IMR-90 (cell line): ENCODE results near the gene TTBK2. TPM values are rescaled to one million over a fixed set of nuclear protein-coding genes. Genes with fewer than 3 reads are reported as not detected.

Experiments used
- ATAC-seq: fragments of 200-7000 bp; cut with Tn5 transposase; 2 replicates; pipeline ENCODE4 v1.9.1; 2020; ENCODE audit warnings: low read depth, mild to moderate bottlenecking, moderate library complexity
- BruUV-seq: library from RNA; stranded (reverse); fragments of 400-500 nt; replicated peaks from 2 replicates; lab custom pipeline; 2021; lab: Mats Ljungman, UMichigan
- CTCF ChIA-PET: fragments of 300-600 bp; formaldehyde crosslinking; extraction: SDS; loops from one replicate; lab custom pipeline; 2021; ENCODE audit warnings: antibody characterized with exemption; lab: Yijun Ruan, JAX
- POLR2A ChIA-PET: fragments of 300-600 bp; sonication (Branson Sonifier 250); formaldehyde crosslinking; loops from one replicate; lab custom pipeline; 2022; ENCODE audit warnings: antibody characterized with exemption; ENCODE audit not compliant: unreplicated experiment; lab: Charles Lee
- DNase-seq: peaks from one replicate; pipeline ENCODE4 v3.0.0; 2013
- H2AFZ ChIP-seq: replicated peaks from 2 replicates; pipeline ENCODE3; 2013; ENCODE audit warnings: low read length, mild to moderate bottlenecking; ENCODE audit not compliant: poor library complexity
- H2AK5ac ChIP-seq: 2 replicates; pipeline ENCODE4 v1.6.1; 2013; ENCODE audit warnings: low read depth, low read length, inconsistent platforms
- H2AK9ac ChIP-seq: replicated peaks from 2 replicates; pipeline ENCODE3; 2013; ENCODE audit warnings: mild to moderate bottlenecking, low read depth, low read length, moderate library complexity; ENCODE audit not compliant: poor library complexity
- H2BK120ac ChIP-seq: 2 replicates; pipeline ENCODE4 v1.6.1; 2013; ENCODE audit warnings: low read depth, low read length, inconsistent platforms
- H2BK15ac ChIP-seq: 3 replicates; pipeline ENCODE4 v1.6.1; 2013; ENCODE audit warnings: low read depth, low read length, inconsistent platforms
- H2BK20ac ChIP-seq: 2 replicates; pipeline ENCODE4 v1.6.1; 2013; ENCODE audit warnings: low read depth, mild to moderate bottlenecking, inconsistent platforms, low read length, moderate library complexity
- H2BK5ac ChIP-seq: 2 replicates; pipeline ENCODE4 v1.6.1; 2013; ENCODE audit warnings: mild to moderate bottlenecking, low read depth, low read length, inconsistent platforms; ENCODE audit not compliant: poor library complexity, severe bottlenecking
- H3K14ac ChIP-seq: replicated peaks from 2 replicates; pipeline ENCODE4 v1.6.1; 2013; ENCODE audit warnings: low read depth, low read length, inconsistent platforms
- H3K18ac ChIP-seq: 2 replicates; pipeline ENCODE4 v1.6.1; 2013; ENCODE audit warnings: low read depth, low read length, control low read depth
- H3K23ac ChIP-seq: 2 replicates; pipeline ENCODE4 v1.6.1; 2013; ENCODE audit warnings: low read depth, low read length, inconsistent platforms
- H3K27ac ChIP-seq: 2 replicates; pipeline ENCODE4 v1.5.1; 2013; ENCODE audit warnings: mild to moderate bottlenecking, control low read depth, low read length; ENCODE audit not compliant: insufficient read depth
- H3K27me3 ChIP-seq: 2 replicates; pipeline ENCODE4 v1.6.1; 2013; ENCODE audit warnings: low read length; ENCODE audit not compliant: control insufficient read depth, insufficient read depth
- H3K36me3 ChIP-seq: 2 replicates; pipeline ENCODE4 v1.6.1; 2013; ENCODE audit warnings: low read length, mixed read lengths; ENCODE audit not compliant: control insufficient read depth, insufficient read depth
- H3K4ac ChIP-seq: 2 replicates; pipeline ENCODE4 v1.6.1; 2013; ENCODE audit warnings: low read depth, low read length, inconsistent platforms
- H3K4me1 ChIP-seq: 2 replicates; pipeline ENCODE4 v1.6.1; 2013; ENCODE audit warnings: low read length, mixed read lengths; ENCODE audit not compliant: control insufficient read depth, insufficient read depth
- H3K4me2 ChIP-seq: 2 replicates; pipeline ENCODE4 v1.6.1; 2013; ENCODE audit warnings: low read depth, mild to moderate bottlenecking, control low read depth, low read length, moderate library complexity
- H3K4me3 ChIP-seq: 2 replicates; pipeline ENCODE4 v1.5.1; 2013; ENCODE audit warnings: low read depth, mild to moderate bottlenecking, control low read depth, low read length, moderate library complexity; ENCODE audit not compliant: insufficient read depth
- H3K56ac ChIP-seq: 2 replicates; pipeline ENCODE4 v1.6.1; 2013; ENCODE audit warnings: low read length, inconsistent platforms; ENCODE audit not compliant: insufficient read depth; ENCODE audit errors: extremely low read depth
- H3K79me1 ChIP-seq, 2 experiments: 2 replicates each; pipeline ENCODE4 v1.6.1; 2013; ENCODE audit warnings: low read length in 2 of 2, inconsistent platforms in 1 of 2, low read depth in 1 of 2
- H3K9ac ChIP-seq: 2 replicates; pipeline ENCODE4 v1.6.1; 2013; ENCODE audit warnings: low read depth, low read length, control low read depth
- H3K9me1 ChIP-seq: 2 replicates; pipeline ENCODE4 v1.6.1; 2013; ENCODE audit warnings: low read length, inconsistent platforms; ENCODE audit not compliant: insufficient read depth
- H3K9me3 ChIP-seq: 2 replicates; pipeline ENCODE4 v1.6.1; 2013; ENCODE audit warnings: low read length; ENCODE audit not compliant: control insufficient read depth, insufficient read depth
- H4K20me1 ChIP-seq: 2 replicates; pipeline ENCODE4 v1.6.1; 2013; ENCODE audit warnings: low read length, inconsistent platforms; ENCODE audit not compliant: insufficient read depth
- H4K5ac ChIP-seq: 2 replicates; pipeline ENCODE4 v1.6.1; 2013; ENCODE audit warnings: mild to moderate bottlenecking, low read depth, low read length, control low read depth
- H4K8ac ChIP-seq, 2 experiments: 2 replicates each; pipeline ENCODE4 v1.6.1; 2013; ENCODE audit warnings: low read depth in 2 of 2, low read length in 2 of 2, control low read depth in 1 of 2, inconsistent platforms in 1 of 2
- H4K91ac ChIP-seq: 2 replicates; pipeline ENCODE4 v1.6.1; 2013; ENCODE audit warnings: low read depth, low read length, inconsistent platforms; ENCODE audit not compliant: insufficient read depth
- BHLHE40 ChIP-seq: fragments of 150-350 bp; IDR thresholded peaks from 2 replicates; pipeline ENCODE4 v1.6.1; 2016; ENCODE audit warnings: mild to moderate bottlenecking, low read depth, low read length
- CEBPB ChIP-seq: IDR thresholded peaks from 2 replicates; pipeline ENCODE4 v1.6.1; 2012; ENCODE audit warnings: low read depth, low read length, improper control_type of control experiment
- CHD1 ChIP-seq: IDR thresholded peaks from 2 replicates; pipeline ENCODE4 v1.6.1; 2012; ENCODE audit warnings: low read depth, low read length, improper control_type of control experiment
- FOS ChIP-seq: fragments of 150-350 bp; IDR thresholded peaks from 2 replicates; pipeline ENCODE4 v1.6.1; 2016; ENCODE audit warnings: low read depth, low read length
- MAFK ChIP-seq: IDR thresholded peaks from 2 replicates; pipeline ENCODE4 v1.6.1; 2012; ENCODE audit warnings: low read depth, low read length, improper control_type of control experiment
- MAZ ChIP-seq: IDR thresholded peaks from 2 replicates; pipeline ENCODE4 v1.6.1; 2012; ENCODE audit warnings: low read depth, mild to moderate bottlenecking, low read length, improper control_type of control experiment, moderate library complexity, borderline replicate concordance
- MXI1 ChIP-seq: IDR thresholded peaks from 2 replicates; pipeline ENCODE4 v1.6.1; 2012; ENCODE audit warnings: low read depth, mild to moderate bottlenecking, low read length, moderate library complexity, borderline replicate concordance
- NFE2L2 ChIP-seq: fragments of 150-350 bp; IDR thresholded peaks from 2 replicates; pipeline ENCODE4 v1.6.1; 2016; ENCODE audit warnings: low read depth, mild to moderate bottlenecking, low read length
- RCOR1 ChIP-seq: IDR thresholded peaks from 2 replicates; pipeline ENCODE4 v1.6.1; 2012; ENCODE audit warnings: mild to moderate bottlenecking, low read length, improper control_type of control experiment; ENCODE audit not compliant: insufficient replicate concordance
- WGBS, 2 experiments: methylation state at CpG; one replicate each; pipeline versions ENCODE4 v1.1.5 to v1.1.7; 2013; ENCODE audit warnings: missing lambda C conversion rate in 2 of 2; ENCODE audit not compliant: insufficient read length in 1 of 2; ENCODE audit errors: extremely low coverage in 2 of 2; 5-methylcytosine and 5-hydroxymethylcytosine counted together
- dilution Hi-C: fragments of 300-500 bp; cut with HindIII; formaldehyde crosslinking; loops from one replicate; pipeline ENCODE4 v1.14.3; 2018; ENCODE audit warnings: low sequenced_read_pairs; ENCODE audit not compliant: unreplicated experiment
- in situ Hi-C: fragments of 300-500 bp; cut with MboI; formaldehyde crosslinking; loops from 3 replicates; pipeline ENCODE4 v1.14.3; 2019; ENCODE audit warnings: low sequenced_read_pairs, inconsistent platforms, mixed read lengths
- intact Hi-C: fragments of 100-400 bp; cut with micrococcal nuclease; formaldehyde crosslinking; loops from 2 replicates; pipeline ENCODE4 v1.10.0; 2022
- polyA plus RNA-seq, 3 experiments: library from polyadenylated mRNA; depleted of rRNA; stranded (reverse); fragments of >200 nt; gene quantifications; 2 replicates each; pipeline ENCODE4 v1.2.3, GENCODE V29; 2012; ENCODE audit warnings: low replicate concordance in 1 of 3
- total RNA-seq: library from RNA; depleted of rRNA; stranded (reverse); fragments of >200 nt; gene quantifications from 2 replicates; pipeline ENCODE4 v1.2.3, GENCODE V29; 2012
- TF ChIP-seq, protein P1 (sequence below): fragments of 150-350 bp; IDR thresholded peaks from 2 replicates; pipeline ENCODE4 v1.6.1; 2016; ENCODE audit warnings: low read depth, mild to moderate bottlenecking, low read length, moderate library complexity, borderline replicate concordance
- TF ChIP-seq, protein P2 (sequence below): conservative IDR thresholded peaks from 2 replicates; pipeline ENCODE4 v1.5.1; 2012; ENCODE audit warnings: mild to moderate bottlenecking, low read depth, low read length, improper control_type of control experiment
- TF ChIP-seq, protein P3 (sequence below): fragments of 150-350 bp; IDR thresholded peaks from 2 replicates; pipeline ENCODE4 v1.6.1; 2017; ENCODE audit warnings: mild to moderate bottlenecking, antibody characterized with exemption, low read length, low read depth

TTBK2 gene
- total and polyA plus RNA-seq, 2 of the 4 experiments (the other 2 are of a cell fraction) = 2.4 to 3.2 TPM

DNA sequence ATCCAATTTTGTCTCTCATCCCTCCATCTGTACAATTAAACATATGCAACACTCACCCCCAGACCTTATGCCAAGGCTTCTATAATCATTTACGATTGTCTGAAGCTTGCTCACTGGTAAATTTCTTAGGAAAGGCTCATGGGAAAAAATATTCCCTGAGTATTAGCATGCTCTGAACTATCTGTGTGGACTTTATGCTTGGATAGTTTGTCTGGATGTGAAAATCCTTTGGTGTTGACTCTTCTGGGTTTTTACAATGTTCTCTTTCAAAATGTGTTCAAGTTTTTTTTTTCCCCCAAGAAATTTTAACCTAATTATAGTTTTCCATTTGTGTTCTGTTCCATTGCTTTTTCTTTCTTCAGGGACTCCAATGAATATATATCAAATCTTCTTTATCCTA lies 19.9 kb upstream of the TTBK2 start:
- Histone ChIP-seq H2AK5ac (no peak overlapping the region), H3K9ac (no peak overlapping the region), H3K4ac (no peak overlapping the region), H2BK15ac (no peak overlapping the region), H3K4me3 (no peak overlapping the region), H2BK120ac (no peak overlapping the region), H2BK20ac (no peak overlapping the region), H3K56ac (no peak overlapping the region), H3K27ac (no peak overlapping the region), H3K36me3 (peaks cover 9% of the 10 kb centered on the region), H4K20me1 (no peaks in the 10 kb centered on the region), H3K23ac (no peak overlapping the region), H3K9me1 (peaks cover 7% of the 10 kb centered on the region; the same call in 1 of the 2 replicates), H2BK5ac (no peak overlapping the region), H4K8ac (no peak overlapping the region), H3K9me3 (no peaks in the 10 kb centered on the region), H4K5ac (no peak overlapping the region), H3K14ac (no peak overlapping the region), H3K79me1 (no peaks in the 10 kb centered on the region), H4K91ac (no peak overlapping the region), H3K27me3 (no peaks in the 10 kb centered on the region), H3K4me1 (no peaks in the 10 kb centered on the region), H2AK9ac (no peak overlapping the region), H3K18ac (no peak overlapping the region), H2AFZ (no peak overlapping the region), H3K4me2 (no peak overlapping the region)
- ATAC-seq (no peak), DNase-seq (no peak)
- POLR2A ChIA-PET = no interaction called here
- TF ChIP-seq, protein P1, sequence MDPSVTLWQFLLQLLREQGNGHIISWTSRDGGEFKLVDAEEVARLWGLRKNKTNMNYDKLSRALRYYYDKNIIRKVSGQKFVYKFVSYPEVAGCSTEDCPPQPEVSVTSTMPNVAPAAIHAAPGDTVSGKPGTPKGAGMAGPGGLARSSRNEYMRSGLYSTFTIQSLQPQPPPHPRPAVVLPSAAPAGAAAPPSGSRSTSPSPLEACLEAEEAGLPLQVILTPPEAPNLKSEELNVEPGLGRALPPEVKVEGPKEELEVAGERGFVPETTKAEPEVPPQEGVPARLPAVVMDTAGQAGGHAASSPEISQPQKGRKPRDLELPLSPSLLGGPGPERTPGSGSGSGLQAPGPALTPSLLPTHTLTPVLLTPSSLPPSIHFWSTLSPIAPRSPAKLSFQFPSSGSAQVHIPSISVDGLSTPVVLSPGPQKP = no peak
- TF ChIP-seq CEBPB (no peak), MAZ (no peak), CHD1 (no peak), MAFK (no peak), FOS (no peak), NFE2L2 (no peak), MXI1 (no peak), BHLHE40 (no peak), RCOR1 (no peak)
- TF ChIP-seq, protein P2, sequence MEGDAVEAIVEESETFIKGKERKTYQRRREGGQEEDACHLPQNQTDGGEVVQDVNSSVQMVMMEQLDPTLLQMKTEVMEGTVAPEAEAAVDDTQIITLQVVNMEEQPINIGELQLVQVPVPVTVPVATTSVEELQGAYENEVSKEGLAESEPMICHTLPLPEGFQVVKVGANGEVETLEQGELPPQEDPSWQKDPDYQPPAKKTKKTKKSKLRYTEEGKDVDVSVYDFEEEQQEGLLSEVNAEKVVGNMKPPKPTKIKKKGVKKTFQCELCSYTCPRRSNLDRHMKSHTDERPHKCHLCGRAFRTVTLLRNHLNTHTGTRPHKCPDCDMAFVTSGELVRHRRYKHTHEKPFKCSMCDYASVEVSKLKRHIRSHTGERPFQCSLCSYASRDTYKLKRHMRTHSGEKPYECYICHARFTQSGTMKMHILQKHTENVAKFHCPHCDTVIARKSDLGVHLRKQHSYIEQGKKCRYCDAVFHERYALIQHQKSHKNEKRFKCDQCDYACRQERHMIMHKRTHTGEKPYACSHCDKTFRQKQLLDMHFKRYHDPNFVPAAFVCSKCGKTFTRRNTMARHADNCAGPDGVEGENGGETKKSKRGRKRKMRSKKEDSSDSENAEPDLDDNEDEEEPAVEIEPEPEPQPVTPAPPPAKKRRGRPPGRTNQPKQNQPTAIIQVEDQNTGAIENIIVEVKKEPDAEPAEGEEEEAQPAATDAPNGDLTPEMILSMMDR = no peak
- TF ChIP-seq, protein P3, sequence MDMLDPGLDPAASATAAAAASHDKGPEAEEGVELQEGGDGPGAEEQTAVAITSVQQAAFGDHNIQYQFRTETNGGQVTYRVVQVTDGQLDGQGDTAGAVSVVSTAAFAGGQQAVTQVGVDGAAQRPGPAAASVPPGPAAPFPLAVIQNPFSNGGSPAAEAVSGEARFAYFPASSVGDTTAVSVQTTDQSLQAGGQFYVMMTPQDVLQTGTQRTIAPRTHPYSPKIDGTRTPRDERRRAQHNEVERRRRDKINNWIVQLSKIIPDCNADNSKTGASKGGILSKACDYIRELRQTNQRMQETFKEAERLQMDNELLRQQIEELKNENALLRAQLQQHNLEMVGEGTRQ = no peak
- dilution Hi-C loops (no loop called here), intact Hi-C loops (no loop called here), in situ Hi-C loops (no loop called here)
- WGBS, 2 experiments = no CpG with 5 or more reads among the region's 1 CpG
- CTCF ChIA-PET = interaction anchor here (1.6 kb wide), 1 partner anchor 14 kb away, joined by 3 read pairs; no protein-coding TSS in a partner anchor
- no TSS peak for BruUV-seq
